Activated T-cell treated with anti-CD3 and anti-CD28 coated beads, Interleukin-2, amount 50 U/mL, for 72 hours (primary cell): ENCODE data around the gene KRT17. TPM values are rescaled to one million over a fixed set of nuclear protein-coding genes. Genes with fewer than 3 reads are reported as not detected.
"Not testable (repeated sequence)": the region's sequence is repeated elsewhere in the genome, so short reads cannot be mapped to it uniquely, and the experiment has no call there.

ENCODE experiments used
- ATAC-seq, 2 donors: fragments of 150-1000 bp; cut with Tn5 transposase; replicated peaks in 1 of 2; 2 replicates each; pipeline ENCODE4 v1.10.0; 2021; ENCODE audit warnings: moderate library complexity in 2 of 2, mild to moderate bottlenecking in 1 of 2
- DNase-seq, 2 donors: peaks; one replicate each; pipeline ENCODE4 v3.0.0; 2021 to 2022; ENCODE audit warnings: mixed read lengths in 1 of 2
- H3K27ac Mint-ChIP-seq: one replicate; pipeline ENCODE4 v1.8.0; 2022; ENCODE audit warnings: mild to moderate bottlenecking, moderate library complexity, mixed read lengths
- H3K27me3 Mint-ChIP-seq: one replicate; pipeline ENCODE4 v1.8.0; 2022; ENCODE audit warnings: low read depth, mixed read lengths
- H3K36me3 Mint-ChIP-seq, 2 donors: one replicate each; pipeline ENCODE4 v1.8.0; 2022; ENCODE audit warnings: mixed read lengths in 2 of 2, mild to moderate bottlenecking in 1 of 2; ENCODE audit not compliant: insufficient read depth in 2 of 2
- H3K4me1 Mint-ChIP-seq: one replicate; pipeline ENCODE4 v1.8.0; 2022; ENCODE audit warnings: low read depth, mixed read lengths
- H3K4me3 Mint-ChIP-seq, 2 donors: one replicate each; pipeline ENCODE4 v1.8.0; 2022; ENCODE audit warnings: mild to moderate bottlenecking in 2 of 2, mixed read lengths in 2 of 2, moderate library complexity in 2 of 2
- H3K9me3 Mint-ChIP-seq, 2 donors: one replicate each; pipeline ENCODE4 v1.8.0; 2022; ENCODE audit warnings: mixed read lengths in 2 of 2
- total RNA-seq, 2 donors: library from RNA; stranded (reverse); gene quantifications; one replicate each; pipeline ENCODE4 v1.2.3, GENCODE V29; 2022

Gene KRT17
- total RNA-seq, 2 donors from 2014 or later = 0.63 TPM; not detected in 1

DNA sequence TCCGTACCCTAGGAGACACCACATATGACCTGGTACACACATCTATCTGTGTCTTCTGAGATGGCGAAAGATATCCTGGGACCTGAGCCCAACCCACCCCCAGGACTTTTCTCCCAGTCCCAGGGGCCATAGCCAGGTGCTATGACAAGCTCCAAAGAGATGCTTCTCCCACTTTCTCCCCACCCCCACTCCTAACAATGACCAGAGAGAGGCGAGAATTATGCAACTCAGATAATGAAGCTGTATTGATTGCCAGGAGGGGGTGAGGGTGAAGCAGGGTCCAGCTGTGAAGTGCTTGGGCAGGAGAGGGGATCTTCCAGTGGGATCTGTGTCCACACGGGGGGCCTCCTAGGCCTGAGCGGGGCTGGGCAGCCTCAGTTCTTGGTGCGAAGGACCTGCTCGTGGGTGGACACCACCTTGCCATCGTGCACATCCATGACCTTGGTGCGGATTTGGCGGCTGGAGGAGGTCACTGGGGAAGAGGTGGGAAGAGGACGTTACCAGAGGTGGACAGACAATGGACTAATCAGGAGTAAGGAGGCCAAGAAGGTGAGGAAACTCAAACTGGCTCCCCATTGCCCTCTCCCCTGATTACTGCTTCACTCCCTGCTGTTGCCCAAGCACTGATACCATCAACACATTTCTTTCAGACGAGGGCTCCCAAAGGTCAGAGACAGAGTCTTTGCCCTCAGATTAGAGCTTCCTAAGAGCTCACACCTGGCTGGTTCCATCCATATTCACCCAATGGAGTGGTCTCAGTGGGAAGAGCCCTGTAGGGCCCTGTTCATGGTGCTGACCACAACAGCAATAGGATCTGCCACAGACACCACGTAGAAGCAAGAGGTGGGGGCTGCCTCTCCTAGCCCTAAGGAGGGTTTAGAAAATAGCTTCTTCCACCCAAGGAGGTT lies 42.1 kb downstream of the KRT17 start:
- H3K4me1 Mint-ChIP-seq, H3K27ac Mint-ChIP-seq, H3K9me3 Mint-ChIP-seq, H3K36me3 Mint-ChIP-seq, DNase-seq, ATAC-seq, H3K4me3 Mint-ChIP-seq: not testable (repeated sequence)
- H3K27me3 Mint-ChIP-seq = peaks cover 34% of the 10 kb centered on the region

DNA sequence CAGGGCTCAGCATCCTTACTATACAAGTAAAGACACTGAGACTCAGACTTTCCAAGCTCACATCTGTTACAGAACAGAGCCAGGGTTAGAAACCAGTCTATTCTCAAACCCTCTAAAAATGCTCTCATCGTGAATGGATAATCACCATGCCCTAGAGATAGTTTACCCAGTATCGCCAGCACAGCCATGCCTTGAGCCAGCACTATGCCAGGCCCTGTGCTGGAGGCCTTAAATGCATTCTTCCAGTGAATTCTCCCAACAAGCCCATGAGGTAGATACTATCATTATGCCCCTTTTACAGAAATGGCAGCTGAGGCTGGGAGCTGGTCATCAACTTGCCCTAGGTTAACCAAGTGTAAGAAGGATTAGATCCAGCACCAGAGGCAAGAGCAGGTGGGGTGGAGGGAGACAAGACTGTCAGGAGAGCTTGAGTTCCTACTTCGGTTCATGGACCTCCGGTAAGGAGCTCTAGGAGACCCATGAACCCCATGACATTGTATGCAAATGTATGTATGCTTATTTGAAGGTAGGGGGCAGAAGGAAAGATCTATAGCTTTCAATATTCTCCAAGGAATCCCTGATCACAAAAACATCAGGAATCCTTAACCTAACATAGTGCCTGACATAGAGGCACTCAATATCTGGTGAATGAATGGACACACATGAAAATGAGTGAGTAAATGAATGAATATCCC lies 42.9 kb downstream of the KRT17 start:
- DNase-seq (no peak), ATAC-seq (no peak)
- H3K36me3 Mint-ChIP-seq = no peaks in the 10 kb centered on the region
- H3K27me3 Mint-ChIP-seq = peaks cover 42% of the 10 kb centered on the region
- H3K4me1 Mint-ChIP-seq = no peaks in the 10 kb centered on the region
- no peak overlapping the region for H3K27ac Mint-ChIP-seq
- no peaks in the 10 kb centered on the region for H3K9me3 Mint-ChIP-seq
- H3K4me3 Mint-ChIP-seq = no peak overlapping the region

DNA sequence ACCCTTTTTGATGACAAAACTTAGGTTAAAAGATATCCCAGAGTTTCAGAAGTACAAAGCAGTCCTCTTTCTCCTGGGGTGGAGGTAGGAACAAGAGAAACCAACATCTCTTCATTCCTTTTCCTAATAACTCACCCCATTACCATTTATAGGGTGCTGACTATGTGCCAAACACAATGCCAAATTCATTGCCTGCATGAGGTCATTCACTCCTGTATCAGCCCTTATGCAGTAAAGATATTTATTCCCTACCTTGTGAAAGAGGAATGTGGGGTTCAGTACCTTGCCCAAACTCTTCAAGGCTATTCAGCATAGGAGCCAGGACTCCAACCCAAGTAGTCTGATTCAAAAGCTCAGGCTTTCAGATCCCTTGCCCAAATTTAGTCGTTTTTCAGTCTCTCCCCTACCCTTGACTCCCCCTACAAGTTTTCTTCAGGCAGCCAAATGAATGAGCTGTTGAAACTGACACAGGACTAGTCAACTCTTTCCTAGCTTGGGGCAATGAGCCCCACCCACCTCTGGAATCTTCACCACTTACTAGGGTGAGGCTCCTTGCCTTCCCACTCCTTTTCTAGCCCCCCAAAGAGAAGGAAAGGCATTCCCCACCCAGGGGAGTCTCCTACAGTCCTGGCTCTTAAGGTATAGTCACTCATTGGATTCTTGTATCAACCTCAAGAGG lies 43.5 kb downstream of the KRT17 start:
- no peak overlapping the region for H3K4me3 Mint-ChIP-seq
- peaks cover 46% of the 10 kb centered on the region for H3K27me3 Mint-ChIP-seq
- no peaks in the 10 kb centered on the region for H3K36me3 Mint-ChIP-seq
- ATAC-seq (no peak), DNase-seq (no peak)
- no peak overlapping the region for H3K27ac Mint-ChIP-seq
- no peaks in the 10 kb centered on the region for H3K9me3 Mint-ChIP-seq
- no peaks in the 10 kb centered on the region for H3K4me1 Mint-ChIP-seq

DNA sequence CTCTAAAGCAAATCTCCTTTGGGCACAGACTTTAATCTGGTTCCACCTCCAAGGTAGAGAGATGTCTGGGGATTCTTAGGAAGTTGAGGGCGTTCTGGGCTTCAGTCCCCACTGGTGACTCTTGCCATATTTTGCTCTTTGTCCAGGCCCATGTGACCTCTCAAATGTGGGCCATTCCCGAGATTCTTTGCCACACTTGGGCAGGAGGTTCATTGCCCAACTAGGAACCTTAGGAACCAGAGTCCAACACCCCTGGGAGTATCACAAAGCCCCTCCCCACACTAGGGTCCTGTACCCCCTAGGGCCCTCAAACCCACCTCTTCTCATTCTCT lies 44.2 kb downstream of the KRT17 start:
- peaks cover 46% of the 10 kb centered on the region for H3K27me3 Mint-ChIP-seq
- DNase-seq (no peak), ATAC-seq (no peak)
- H3K9me3 Mint-ChIP-seq = no peaks in the 10 kb centered on the region
- H3K4me3 Mint-ChIP-seq = no peak overlapping the region
- H3K36me3 Mint-ChIP-seq = no peaks in the 10 kb centered on the region
- H3K4me1 Mint-ChIP-seq = no peaks in the 10 kb centered on the region
- no peak overlapping the region for H3K27ac Mint-ChIP-seq

DNA sequence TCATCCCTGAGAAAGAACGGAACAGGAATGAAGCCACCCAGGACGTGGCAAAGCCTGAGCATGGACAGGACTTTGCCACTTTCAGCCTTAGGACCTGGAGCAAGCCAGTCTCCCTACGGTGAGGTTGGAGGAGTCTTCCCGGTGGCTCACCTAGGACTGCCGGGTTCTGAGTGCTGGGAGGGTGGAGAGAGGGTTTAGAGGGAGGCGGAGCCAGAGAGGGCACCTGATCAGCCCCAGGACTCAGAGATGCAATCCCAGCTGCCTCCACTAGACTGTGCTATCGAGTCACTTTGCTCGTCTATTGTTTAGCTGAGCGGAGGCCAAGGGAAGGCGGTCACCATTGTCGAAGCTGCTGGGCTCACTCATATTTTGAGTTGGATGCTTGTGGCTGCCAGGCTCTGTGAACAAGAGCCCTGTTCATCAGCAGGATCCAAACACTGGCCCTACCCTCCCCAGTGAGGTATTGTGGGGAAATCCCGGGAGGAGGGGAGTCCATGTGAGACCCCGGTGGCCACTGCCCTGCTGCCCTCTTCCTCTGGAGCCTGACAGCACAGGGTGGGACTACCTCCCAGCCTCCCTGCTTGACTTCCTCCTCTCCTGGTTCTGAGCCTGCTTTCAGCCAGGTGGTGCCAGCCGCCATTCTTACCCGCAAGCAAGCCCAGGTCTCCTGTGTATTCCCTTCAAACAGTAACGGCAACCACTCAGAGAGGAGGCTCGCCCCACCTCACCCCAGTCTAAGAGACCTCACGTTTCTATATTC lies 44.7 kb downstream of the KRT17 start:
- Mint-ChIP-seq H3K27me3 (peaks cover 46% of the 10 kb centered on the region), H3K36me3 (no peaks in the 10 kb centered on the region), H3K27ac (no peak overlapping the region), H3K4me1 (no peaks in the 10 kb centered on the region), H3K9me3 (no peaks in the 10 kb centered on the region), H3K4me3 (no peak overlapping the region)
- peak; percentile 81 to 82 for DNase-seq
- ATAC-seq = peak; percentile 90 to 91

DNA sequence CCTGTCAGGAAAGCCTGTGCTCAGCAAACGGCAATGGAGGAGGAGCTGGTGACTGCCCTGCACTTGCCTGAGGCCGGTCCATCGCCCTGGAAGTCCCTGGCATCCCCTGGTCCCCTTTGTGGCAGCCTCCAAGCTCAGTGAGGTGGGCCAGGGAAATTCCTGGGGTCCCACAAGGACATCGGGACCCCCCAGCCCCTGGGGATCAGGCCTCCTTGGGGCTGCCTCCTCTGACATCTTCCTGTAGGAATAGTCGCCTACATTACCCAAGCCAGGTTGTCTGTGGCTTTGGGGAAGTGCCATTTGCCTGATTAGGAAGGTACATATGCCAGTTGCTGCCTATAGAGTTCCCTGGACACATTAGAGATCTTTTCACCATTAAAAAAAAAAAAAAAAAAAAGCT lies 45.4 kb downstream of the KRT17 start:
- DNase-seq (no peak), ATAC-seq (no peak)
- Mint-ChIP-seq H3K9me3 (no peaks in the 10 kb centered on the region), H3K4me3 (no peak overlapping the region), H3K4me1 (no peaks in the 10 kb centered on the region), H3K36me3 (no peaks in the 10 kb centered on the region), H3K27ac (no peak overlapping the region), H3K27me3 (peaks cover 46% of the 10 kb centered on the region)

DNA sequence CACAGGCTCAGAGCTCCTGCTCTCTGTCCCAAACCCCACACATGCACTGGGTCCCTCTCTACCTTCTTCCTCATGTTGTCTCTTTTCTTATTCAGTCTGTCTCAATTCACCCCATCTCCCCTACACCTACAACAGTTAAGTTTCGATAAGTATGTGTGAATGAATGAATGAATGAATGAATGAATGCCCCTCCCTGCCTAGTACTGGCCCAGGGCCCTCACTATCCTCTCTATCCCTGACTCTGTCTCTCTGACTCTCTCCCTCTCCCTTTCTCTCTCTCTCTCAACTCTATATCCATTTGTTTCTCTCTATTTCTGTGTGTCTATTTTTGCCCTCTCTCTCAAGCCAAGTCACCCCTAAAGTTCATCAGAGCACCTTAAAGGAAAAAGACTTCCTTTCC lies 45.8 kb downstream of the KRT17 start:
- H3K36me3 Mint-ChIP-seq = no peaks in the 10 kb centered on the region
- no peak overlapping the region for H3K27ac Mint-ChIP-seq
- H3K9me3 Mint-ChIP-seq = no peaks in the 10 kb centered on the region
- H3K4me3 Mint-ChIP-seq = no peak overlapping the region
- H3K4me1 Mint-ChIP-seq = no peaks in the 10 kb centered on the region
- peaks cover 49% of the 10 kb centered on the region for H3K27me3 Mint-ChIP-seq
- ATAC-seq (no peak), DNase-seq (no peak)

DNA sequence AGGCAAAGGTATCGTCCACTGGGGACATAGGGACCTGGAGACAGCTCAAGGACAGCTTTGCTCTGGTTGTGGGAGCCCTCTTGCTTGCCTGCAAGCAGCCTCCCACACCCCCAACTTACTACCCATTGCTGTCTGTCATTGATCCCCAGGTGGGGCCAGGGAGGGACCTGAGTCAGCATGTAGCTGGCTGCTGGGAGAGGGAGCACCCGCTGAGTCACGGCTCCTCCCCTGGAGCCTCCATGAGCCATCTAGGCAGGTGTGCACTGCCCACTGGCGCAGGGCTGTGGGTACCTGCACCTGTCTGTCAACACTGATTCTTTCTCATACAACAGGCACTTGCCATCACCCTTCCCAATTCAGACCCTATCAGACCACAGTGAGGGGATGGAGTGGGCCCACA lies 47.6 kb downstream of the KRT17 start:
- H3K27ac Mint-ChIP-seq, H3K4me3 Mint-ChIP-seq, H3K9me3 Mint-ChIP-seq, ATAC-seq, H3K4me1 Mint-ChIP-seq, H3K36me3 Mint-ChIP-seq, DNase-seq: not testable (repeated sequence)
- peaks cover 55% of the 10 kb centered on the region for H3K27me3 Mint-ChIP-seq

DNA sequence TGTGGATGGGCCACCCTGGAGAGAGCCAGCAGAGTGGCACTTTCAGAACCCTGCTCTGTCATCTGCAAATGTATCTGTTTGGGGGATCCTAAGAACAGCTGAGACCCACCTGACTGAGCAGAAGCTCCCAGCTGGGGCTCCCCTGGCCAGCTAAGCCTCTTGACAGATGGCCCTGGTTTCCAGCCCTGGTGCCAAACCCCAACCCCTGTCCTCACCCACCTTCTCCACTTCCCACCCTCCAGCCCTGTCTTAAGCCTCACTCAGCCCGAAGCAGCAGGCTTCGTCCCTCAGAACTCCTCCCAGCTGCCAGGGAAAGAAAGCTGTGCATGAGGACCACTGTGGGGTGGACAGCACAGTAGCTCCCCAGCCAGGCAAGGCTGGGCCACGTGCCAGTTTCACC lies 49.0 kb downstream of the KRT17 start:
- H3K27ac Mint-ChIP-seq = no peak overlapping the region
- DNase-seq (no peak), ATAC-seq (no peak)
- H3K27me3 Mint-ChIP-seq = peaks cover 58% of the 10 kb centered on the region
- no peaks in the 10 kb centered on the region for H3K4me1 Mint-ChIP-seq
- H3K9me3 Mint-ChIP-seq = no peaks in the 10 kb centered on the region
- no peaks in the 10 kb centered on the region for H3K36me3 Mint-ChIP-seq
- H3K4me3 Mint-ChIP-seq = no peak overlapping the region

DNA sequence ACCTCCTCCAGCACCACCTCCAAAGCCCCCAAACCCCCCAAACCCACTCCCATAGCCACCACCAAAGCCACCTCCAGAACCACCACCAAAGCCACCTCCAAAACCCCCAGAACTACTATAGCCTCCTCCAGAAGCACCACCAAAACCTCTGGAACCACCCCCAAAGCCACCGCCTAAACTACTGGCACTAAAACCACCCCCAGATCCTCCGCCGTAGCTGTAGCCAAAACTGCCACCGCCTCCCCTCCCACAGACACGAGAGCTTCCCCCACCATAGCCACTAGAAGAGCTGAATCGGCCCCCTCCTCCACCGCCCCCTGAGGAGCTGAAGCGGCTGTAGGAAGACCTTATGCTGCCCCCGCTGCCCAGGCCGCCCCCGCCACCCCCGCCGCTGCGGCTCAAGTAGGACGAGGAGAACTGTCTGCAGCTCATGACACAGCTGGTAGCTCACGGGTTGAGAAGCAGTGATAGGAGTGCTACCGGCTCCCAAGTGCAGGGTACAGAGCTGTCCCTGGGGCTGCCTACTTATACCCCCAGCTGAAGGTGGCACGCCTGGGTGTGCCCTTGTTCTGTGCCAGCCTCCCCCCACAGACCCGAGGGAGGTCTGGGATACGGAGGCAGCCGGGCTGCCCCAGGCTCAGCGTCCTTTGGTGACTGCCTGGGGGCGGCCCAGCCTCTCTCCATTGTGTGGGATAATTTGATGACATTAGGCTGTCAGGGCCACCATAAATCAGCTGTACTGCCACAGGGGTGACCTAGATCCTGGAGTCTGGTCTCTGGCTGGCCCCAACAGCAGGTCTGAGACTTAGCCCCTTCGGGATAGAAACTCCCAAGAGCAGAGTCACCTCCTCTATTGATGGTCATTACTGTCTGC lies 52.6 kb downstream of the KRT17 start, which contains the start of gene KRT9:
Gene KRT9 (minus strand): TSS at position 499 of the 874 bp plus-strand sequence. CDS start 67 bp downstream, at position 432.
- DNase-seq (no peak), ATAC-seq (no peak)
- peaks cover 1 to 6% of the 10 kb centered on the region in 2 donors for H3K9me3 Mint-ChIP-seq
- peaks cover 45% of the 10 kb centered on the region for H3K27me3 Mint-ChIP-seq
- H3K36me3 Mint-ChIP-seq = no peaks in the 10 kb centered on the region
- peaks cover 13% of the 10 kb centered on the region for H3K4me1 Mint-ChIP-seq
- H3K27ac Mint-ChIP-seq = no peak within 1 kb of the TSS
- H3K4me3 Mint-ChIP-seq = no peak within 1 kb of the TSS
